HepG2 (cell line): ENCODE results near the gene PRSS3. TPM values are rescaled to one million over a fixed set of nuclear protein-coding genes. Genes with fewer than 3 reads are reported as not detected.
"Not testable (repeated sequence)": the region's sequence is repeated elsewhere in the genome, so short reads cannot be mapped to it uniquely, and the experiment has no call there.

Experiments used
- ATAC-seq: fragments of 200-7000 bp; cut with Tn5 transposase; 3 replicates; pipeline ENCODE4 v1.9.1; 2020; ENCODE audit warnings: mild to moderate bottlenecking, moderate library complexity
- BruUV-seq: library from RNA; stranded (reverse); fragments of 400-500 nt; replicated peaks from 2 replicates; lab custom pipeline; 2021; lab: Mats Ljungman, UMichigan
- CTCF ChIA-PET: fragments of 300-600 bp; formaldehyde crosslinking; extraction: SDS; loops from one replicate; lab custom pipeline; 2021; ENCODE audit warnings: low total read pairs, inconsistent platforms, low intra/inter-chr PET ratio; lab: Yijun Ruan, JAX
- POLR2A ChIA-PET: fragments of 350-600 bp; sonication (Branson Sonifier 250); formaldehyde crosslinking; loops from one replicate; lab custom pipeline; 2020; ENCODE audit warnings: antibody characterized with exemption, inconsistent platforms; lab: Yijun Ruan, JAX
- DNase-seq: peaks from one replicate; pipeline ENCODE4 v3.0.0-alpha.2; 2015; ENCODE audit warnings: low spot score
- FAIRE-seq: peaks from 3 replicates; lab custom pipeline; 2011; peaks lifted over from hg19 to GRCh38; lab: Jason Lieb, UNC
- H2AFZ ChIP-seq: one replicate; pipeline ENCODE4 v1.6.1; 2011; ENCODE audit warnings: low read length, inconsistent platforms
- H3K27ac ChIP-seq: fragments of 300-600 bp; 3 replicates; pipeline ENCODE4 v1.8.0; 2011; ENCODE audit warnings: mixed run types, mild to moderate bottlenecking, mixed read lengths, low read length, inconsistent platforms; ENCODE audit not compliant: insufficient read depth; ENCODE audit errors: extremely low read length
- H3K27me3 ChIP-seq, 2 experiments: fragments of 200-600 bp in 1 of 2; 2 replicates in 1 of 2; 3 replicates in 1 of 2; pipeline versions ENCODE4 v1.6.0 to v1.8.0; 2011; ENCODE audit warnings: low read length in 2 of 2, mild to moderate bottlenecking in 2 of 2, moderate library complexity in 2 of 2, inconsistent platforms in 1 of 2; ENCODE audit not compliant: insufficient read depth in 2 of 2, control insufficient read depth in 1 of 2
- H3K36me3 ChIP-seq, 2 experiments: fragments of 200-600 bp in 1 of 2; replicated peaks in 1 of 2; 2 replicates in 1 of 2; 3 replicates in 1 of 2; pipeline versions ENCODE4 v1.5.1 to v1.8.0; 2011; ENCODE audit warnings: low read length in 2 of 2, inconsistent platforms in 1 of 2; ENCODE audit not compliant: insufficient read depth in 2 of 2, control insufficient read depth in 1 of 2
- H3K4me1 ChIP-seq: 2 replicates; pipeline ENCODE4 v1.5.1; 2012; ENCODE audit warnings: low read length, inconsistent platforms; ENCODE audit not compliant: insufficient read depth
- H3K4me2 ChIP-seq: 2 replicates; pipeline ENCODE4 v1.6.0; 2011; ENCODE audit warnings: low read depth, low read length, inconsistent platforms
- H3K4me3 ChIP-seq, 3 experiments: fragments of 200-600 bp in 1 of 3; sonication (generic), shearing (Covaris generic) in 1 of 3; replicated peaks in 1 of 3; 2 replicates each; pipeline ENCODE4 v1.5.1; 2011 to 2016; ENCODE audit warnings: low read length in 3 of 3, inconsistent platforms in 2 of 3, low read depth in 2 of 3, mild to moderate bottlenecking in 2 of 3, control low read depth in 1 of 3, mixed read lengths in 1 of 3; ENCODE audit not compliant: insufficient read depth in 1 of 3
- H3K79me2 ChIP-seq: one replicate; pipeline ENCODE4 v1.6.1; 2011; ENCODE audit warnings: low read length, inconsistent platforms; ENCODE audit not compliant: insufficient read depth
- H3K9ac ChIP-seq: 2 replicates; pipeline ENCODE4 v1.6.0; 2011; ENCODE audit warnings: mild to moderate bottlenecking, low read depth, low read length, inconsistent platforms; ENCODE audit not compliant: insufficient read depth
- H3K9me3 ChIP-seq: 2 replicates; pipeline ENCODE4 v1.5.1; 2012; ENCODE audit warnings: mild to moderate bottlenecking, low read length
- H4K20me1 ChIP-seq: 2 replicates; pipeline ENCODE4 v1.6.0; 2011; ENCODE audit warnings: inconsistent platforms, mild to moderate bottlenecking, low read length, moderate library complexity; ENCODE audit not compliant: insufficient read depth
- ATF3 ChIP-seq: sonication (generic); formaldehyde crosslinking; IDR thresholded peaks from 2 replicates; pipeline ENCODE4 v1.4.0; 2020; ENCODE audit warnings: missing genetic modification reagents
- FOXJ3 ChIP-seq: sonication (generic); formaldehyde crosslinking; IDR thresholded peaks from 2 replicates; pipeline ENCODE4 v1.4.0; 2020; ENCODE audit warnings: missing genetic modification reagents, mild to moderate bottlenecking, borderline replicate concordance
- PBX2 ChIP-seq: IDR thresholded peaks from 2 replicates; pipeline ENCODE4 v1.6.1; 2016; ENCODE audit warnings: control low read depth
- ZNF230 ChIP-seq: sonication (generic); formaldehyde crosslinking; IDR thresholded peaks from 2 replicates; pipeline ENCODE4 v1.4.0; 2020; ENCODE audit warnings: mild to moderate bottlenecking, missing genetic modification reagents
- ZNF407 ChIP-seq: sonication (generic); formaldehyde crosslinking; IDR thresholded peaks from one replicate; pipeline ENCODE4 v1.5.1; 2020; ENCODE audit warnings: mild to moderate bottlenecking, missing genetic modification reagents; ENCODE audit errors: not compliant biosample characterization
- ZNF572 ChIP-seq: sonication (generic); formaldehyde crosslinking; IDR thresholded peaks from 2 replicates; pipeline ENCODE4 v1.5.1; 2020; ENCODE audit warnings: mild to moderate bottlenecking, missing genetic modification reagents
- WGBS: methylation state at CpG from one replicate; pipeline ENCODE4 v1.1.6; 2017; ENCODE audit warnings: low lambda C conversion rate; 5-methylcytosine and 5-hydroxymethylcytosine counted together
- in situ Hi-C: cut with HindIII; loops from 2 replicates; pipeline ENCODE4 v1.10.0; 2017; ENCODE audit warnings: low pct_unique_long_range_greater_than_20kb; ENCODE audit not compliant: extremely low pct_ligation_motif_present
- intact Hi-C: fragments of 100-400 bp; cut with micrococcal nuclease; formaldehyde crosslinking; loops from one replicate; pipeline ENCODE4 v1.10.0; 2022; ENCODE audit not compliant: unreplicated experiment
- polyA plus RNA-seq, 8 experiments: library from polyadenylated mRNA; depleted of rRNA in 3 of 8; stranded (reverse) in 7 of 8; unstranded in 1 of 8; fragments of >200 nt; fragmentation: Illumina TruSeq in 4 of 8; extraction: Trizol in 4 of 8; gene quantifications; 2 replicates each; pipeline versions ENCODE4 v1.2.1 to v1.2.3, GENCODE V29; 2011 to 2016; ENCODE audit warnings: low read depth in 4 of 8, missing spikeins in 1 of 8, mixed read lengths in 1 of 8; ENCODE audit not compliant: insufficient read depth in 1 of 8
- total RNA-seq, 5 experiments: library from RNA; depleted of rRNA; stranded (reverse); fragments of >200 nt; fragmentation: Illumina TruSeq; extraction: Trizol; gene quantifications; 2 replicates each; pipeline ENCODE4 v1.2.3, GENCODE V29; 2016; ENCODE audit warnings: low read depth in 1 of 5

Gene PRSS3
- total and polyA plus RNA-seq, 2 of the 13 experiments (the other 11 are each of a cell fraction or from before 2014, with no cell fraction given): not detected

GRCh38 chr9:33774074-33774659, 21.2 kb upstream of the PRSS3 start:
- H3K4me3 ChIP-seq, H2AFZ ChIP-seq, H3K27me3 ChIP-seq, POLR2A ChIA-PET, H3K4me1 ChIP-seq, intact Hi-C loops, H3K36me3 ChIP-seq, in situ Hi-C loops, FAIRE-seq, ATAC-seq, CTCF ChIA-PET, H4K20me1 ChIP-seq, DNase-seq, BruUV-seq, H3K4me2 ChIP-seq, H3K79me2 ChIP-seq, H3K27ac ChIP-seq, H3K9ac ChIP-seq, H3K9me3 ChIP-seq: not testable (repeated sequence)
- 2% methylated on average over 5 of the region's 5 CpGs for WGBS

DNA sequence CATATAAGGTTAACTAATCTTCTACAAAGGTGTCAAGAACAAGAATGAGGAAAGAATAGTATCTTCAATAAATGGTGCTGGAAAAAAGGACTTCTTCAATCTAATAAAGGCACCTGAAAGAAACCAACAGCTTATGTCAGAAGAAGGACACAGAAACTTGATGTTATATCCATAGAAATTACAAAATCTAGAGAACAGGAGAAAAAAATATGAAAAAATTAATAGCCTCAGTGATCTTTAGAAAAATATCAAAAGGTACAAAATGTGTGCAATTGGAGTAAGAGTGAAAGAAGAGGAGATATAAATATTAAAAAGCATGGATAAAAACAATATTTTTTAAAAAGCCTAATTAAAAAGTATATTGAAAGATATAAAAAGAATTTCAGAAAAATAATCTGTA, 18.8 kb upstream of the PRSS3 start:
- no peaks in the 10 kb centered on the region for H3K9me3 ChIP-seq
- H3K36me3 ChIP-seq: no peaks in the 10 kb centered on the region
- POLR2A ChIA-PET: no interaction called here
- H2AFZ ChIP-seq: no peak overlapping the region
- no peak overlapping the region for H3K4me3 ChIP-seq
- H3K27ac ChIP-seq: no peak overlapping the region
- DNase-seq (no peak), FAIRE-seq (no peak), ATAC-seq (no peak)
- H3K79me2 ChIP-seq: no peaks in the 10 kb centered on the region
- TF ChIP-seq PBX2 (CRISPR knock-in tag) (no peak), FOXJ3 (CRISPR knock-in tag) (no peak), ZNF407 (no peak), ZNF230 (CRISPR knock-in tag) (no peak), ATF3 (CRISPR knock-in tag) (no peak), ZNF572 (CRISPR knock-in tag) (no peak)
- H3K4me1 ChIP-seq: no peaks in the 10 kb centered on the region
- BruUV-seq: no TSS peak
- no peaks in the 10 kb centered on the region for H4K20me1 ChIP-seq
- intact Hi-C loops: no loop called here
- CTCF ChIA-PET: no interaction called here
- no peak overlapping the region for H3K9ac ChIP-seq
- H3K27me3 ChIP-seq: no peaks in the 10 kb centered on the region
- in situ Hi-C loops: no loop called here
- no peak overlapping the region for H3K4me2 ChIP-seq
